Karpas-422 (cell line): ENCODE data around the gene ZSCAN1. TPM values are rescaled to one million over a fixed set of nuclear protein-coding genes. Genes with fewer than 3 reads are reported as not detected.

ENCODE experiments used
- DNase-seq: peaks from one replicate; pipeline ENCODE4 v3.0.0-alpha.2; 2015
- H2AFZ ChIP-seq: fragments of 200-600 bp; sonication (generic); 2 replicates; pipeline ENCODE4 v1.6.1; 2014; ENCODE audit warnings: antibody characterized with exemption, low read length, mixed read lengths
- H3K27ac ChIP-seq: fragments of 200-600 bp; sonication (generic); 2 replicates; pipeline ENCODE4 v1.5.1; 2014; ENCODE audit warnings: mild to moderate bottlenecking, low read length, moderate library complexity
- H3K27me3 ChIP-seq: fragments of 200-600 bp; sonication (generic); 2 replicates; pipeline ENCODE4 v1.6.1; 2014; ENCODE audit warnings: low read length, mixed read lengths
- H3K36me3 ChIP-seq: fragments of 200-600 bp; sonication (generic); 2 replicates; pipeline ENCODE4 v1.6.1; 2014; ENCODE audit warnings: low read length, mixed read lengths; ENCODE audit not compliant: insufficient read depth
- H3K4me1 ChIP-seq: fragments of 200-600 bp; sonication (generic); 2 replicates; pipeline ENCODE4 v1.6.1; 2014; ENCODE audit warnings: mild to moderate bottlenecking, low read length, mixed read lengths
- H3K4me2 ChIP-seq: fragments of 200-600 bp; sonication (generic); 2 replicates; pipeline ENCODE4 v1.6.1; 2014; ENCODE audit warnings: low read length, low read depth, mild to moderate bottlenecking; ENCODE audit not compliant: poor library complexity, severe bottlenecking
- H3K4me3 ChIP-seq: fragments of 200-600 bp; sonication (generic); 2 replicates; pipeline ENCODE4 v1.5.1; 2014; ENCODE audit warnings: mild to moderate bottlenecking, antibody characterized with exemption, low read length, mixed read lengths
- H3K79me2 ChIP-seq: fragments of 200-600 bp; sonication (generic); 2 replicates; pipeline ENCODE4 v1.6.1; 2014; ENCODE audit warnings: mild to moderate bottlenecking, low read length, mixed read lengths
- H3K9ac ChIP-seq: fragments of 200-600 bp; sonication (generic); 2 replicates; pipeline ENCODE4 v1.6.0; 2014; ENCODE audit warnings: low read length
- H3K9me2 ChIP-seq: fragments of 200-600 bp; sonication (generic), shearing (Covaris generic); replicated peaks from 2 replicates; pipeline ENCODE4 v1.6.0; 2014; ENCODE audit warnings: mild to moderate bottlenecking, low read length, moderate library complexity; ENCODE audit not compliant: insufficient read depth
- H3K9me3 ChIP-seq: fragments of 300-700, 200-600 bp; sonication (generic); 2 replicates; pipeline ENCODE4 v1.6.1; 2014; ENCODE audit warnings: low read length, mixed read lengths
- H4K20me1 ChIP-seq: fragments of 200-600 bp; sonication (generic); 2 replicates; pipeline ENCODE4 v1.6.1; 2014; ENCODE audit warnings: mild to moderate bottlenecking, antibody characterized with exemption, low read length, low read depth; ENCODE audit not compliant: insufficient read depth
- total RNA-seq: library from RNA; depleted of rRNA; stranded (reverse); fragments of >200 nt; shearing (Covaris generic); gene quantifications from 2 replicates; pipeline ENCODE4 v1.2.3, GENCODE V29; 2014; ENCODE audit warnings: low replicate concordance

ZSCAN1 gene
- total RNA-seq, 1 experiment from 2014 or later = not detected

DNA sequence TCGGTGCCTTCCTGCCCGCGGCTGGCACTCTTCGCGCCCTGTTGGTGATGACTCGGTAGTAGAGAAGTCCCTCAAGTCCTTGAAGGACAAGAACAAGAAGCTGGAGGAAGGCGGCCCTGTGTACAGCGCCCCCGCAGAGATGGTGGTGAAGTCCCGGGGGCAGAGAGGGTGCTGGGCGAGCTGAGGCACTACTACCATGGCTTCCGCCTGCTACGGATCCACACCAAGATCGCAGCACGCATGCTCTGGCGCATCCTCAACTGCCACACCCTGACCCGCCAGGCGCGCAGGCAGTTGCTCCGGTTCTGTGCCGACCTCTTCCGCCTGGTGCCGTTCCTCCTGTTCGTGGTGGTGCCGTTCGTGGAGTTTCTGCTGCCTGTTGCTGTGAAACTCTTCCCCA lies 11.1 kb downstream of the ZSCAN1 start:
- no peaks in the 10 kb centered on the region for H3K4me1 ChIP-seq
- H3K4me2 ChIP-seq = no peak overlapping the region
- H3K9me3 ChIP-seq = peaks cover 44% of the 10 kb centered on the region
- no peak overlapping the region for H3K9ac ChIP-seq
- no peaks in the 10 kb centered on the region for H3K79me2 ChIP-seq
- no peaks in the 10 kb centered on the region for H3K36me3 ChIP-seq
- H3K27me3 ChIP-seq = no peaks in the 10 kb centered on the region; the same call in 1 of the 2 replicates
- H2AFZ ChIP-seq = no peak overlapping the region
- no peaks in the 10 kb centered on the region for H3K9me2 ChIP-seq
- no peak for DNase-seq
- H4K20me1 ChIP-seq = no peaks in the 10 kb centered on the region
- H3K27ac ChIP-seq = no peak overlapping the region
- no peak overlapping the region for H3K4me3 ChIP-seq

DNA sequence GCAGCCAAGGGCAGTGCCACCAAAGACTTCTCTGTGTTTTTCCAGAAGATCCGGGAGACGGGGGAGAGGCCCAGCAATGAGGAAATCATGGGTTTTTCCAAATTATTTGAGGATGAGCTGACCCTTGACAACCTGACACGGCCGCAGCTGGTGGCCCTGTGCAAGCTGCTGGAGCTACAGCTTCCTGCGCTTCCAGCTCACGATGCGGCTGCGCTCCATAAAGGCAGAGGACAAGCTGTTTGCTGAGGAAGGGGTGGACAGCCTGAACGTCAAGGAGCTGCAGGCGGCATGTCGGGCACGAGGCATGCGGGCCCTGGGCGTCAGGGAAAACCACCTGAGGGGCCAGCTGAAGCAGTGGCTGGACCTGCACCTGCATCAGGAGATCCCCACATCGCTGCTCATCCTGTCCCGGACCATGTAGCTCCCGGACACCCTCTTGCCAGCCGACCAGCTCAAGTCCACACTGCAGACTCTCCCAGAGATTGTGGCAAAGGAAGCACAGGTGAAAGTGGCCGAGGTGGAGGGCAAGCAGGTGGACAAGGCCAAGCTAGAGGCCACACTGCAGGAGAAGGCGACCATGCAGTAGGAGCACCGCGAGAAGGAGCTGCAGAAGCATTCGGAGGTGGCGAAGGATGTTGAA lies 11.7 kb downstream of the ZSCAN1 start:
- no peak overlapping the region for H3K27ac ChIP-seq
- no peak overlapping the region for H2AFZ ChIP-seq
- H3K9ac ChIP-seq = no peak overlapping the region
- no peaks in the 10 kb centered on the region for H3K36me3 ChIP-seq
- H3K4me3 ChIP-seq = no peak overlapping the region
- no peaks in the 10 kb centered on the region; the same call in 1 of the 2 replicates for H3K27me3 ChIP-seq
- peaks cover 41% of the 10 kb centered on the region for H3K9me3 ChIP-seq
- no peaks in the 10 kb centered on the region for H3K4me1 ChIP-seq
- no peaks in the 10 kb centered on the region for H4K20me1 ChIP-seq
- H3K9me2 ChIP-seq = no peaks in the 10 kb centered on the region
- no peaks in the 10 kb centered on the region for H3K79me2 ChIP-seq
- H3K4me2 ChIP-seq = no peak overlapping the region
- no peak for DNase-seq

DNA sequence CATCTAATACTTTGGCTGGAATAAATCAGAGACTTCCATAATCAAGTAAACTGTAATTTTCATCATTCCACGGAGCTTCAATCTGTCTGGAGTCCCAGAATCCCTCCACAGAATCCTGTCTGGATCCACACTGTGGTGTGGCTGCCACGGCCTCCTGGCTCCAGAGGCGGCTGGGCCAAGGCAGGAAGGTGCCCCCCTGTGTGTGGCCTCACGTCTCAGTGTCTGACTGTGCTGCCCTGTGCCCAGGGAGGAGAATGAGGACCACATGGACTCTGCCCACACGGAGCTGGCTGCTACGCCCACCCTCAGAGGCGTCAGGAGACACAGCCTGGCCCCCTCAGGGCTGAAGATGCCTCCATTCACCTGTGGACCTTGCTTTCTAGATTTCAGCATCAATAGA lies 13.0 kb downstream of the ZSCAN1 start:
- Histone ChIP-seq H2AFZ (no peak overlapping the region), H3K27me3 (no peaks in the 10 kb centered on the region; the same call in 1 of the 2 replicates), H3K4me3 (no peak overlapping the region), H3K9me3 (peaks cover 36% of the 10 kb centered on the region), H3K9me2 (no peaks in the 10 kb centered on the region), H3K4me2 (no peak overlapping the region), H3K4me1 (no peaks in the 10 kb centered on the region), H3K36me3 (no peaks in the 10 kb centered on the region; the same call in 1 of the 2 replicates), H3K79me2 (no peaks in the 10 kb centered on the region), H3K27ac (no peak overlapping the region), H4K20me1 (no peaks in the 10 kb centered on the region), H3K9ac (no peak overlapping the region)
- no peak for DNase-seq

DNA sequence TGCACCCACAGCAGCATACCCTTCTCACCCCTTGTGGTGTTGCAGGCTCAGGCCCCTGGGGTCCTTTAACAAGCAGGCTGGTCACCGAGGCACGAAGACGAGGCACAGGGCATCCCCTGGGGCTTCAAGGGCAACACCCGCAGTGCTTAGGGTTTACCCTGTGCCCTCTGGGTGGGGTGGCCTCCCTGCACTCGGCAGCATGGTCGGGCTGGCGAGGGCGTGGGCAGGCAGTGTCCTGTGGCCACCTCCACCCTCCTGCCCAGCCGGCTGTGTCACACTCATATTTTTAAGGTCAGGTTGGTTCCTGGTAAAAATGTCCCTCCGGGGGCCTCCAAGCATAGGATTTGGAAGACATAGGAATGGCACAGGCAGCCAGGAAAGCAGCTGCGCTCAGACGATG lies 13.8 kb downstream of the ZSCAN1 start:
- H3K4me2 ChIP-seq = no peak overlapping the region
- no peak for DNase-seq
- no peaks in the 10 kb centered on the region; the same call in 1 of the 2 replicates for H3K36me3 ChIP-seq
- no peaks in the 10 kb centered on the region for H3K4me1 ChIP-seq
- no peaks in the 10 kb centered on the region for H3K79me2 ChIP-seq
- H3K9ac ChIP-seq = no peak overlapping the region
- no peaks in the 10 kb centered on the region; the same call in 1 of the 2 replicates for H3K27me3 ChIP-seq
- H3K9me2 ChIP-seq = no peaks in the 10 kb centered on the region
- no peaks in the 10 kb centered on the region for H4K20me1 ChIP-seq
- H3K9me3 ChIP-seq = peaks cover 43% of the 10 kb centered on the region
- no peak overlapping the region for H2AFZ ChIP-seq
- H3K4me3 ChIP-seq = no peak overlapping the region
- no peak overlapping the region for H3K27ac ChIP-seq

DNA sequence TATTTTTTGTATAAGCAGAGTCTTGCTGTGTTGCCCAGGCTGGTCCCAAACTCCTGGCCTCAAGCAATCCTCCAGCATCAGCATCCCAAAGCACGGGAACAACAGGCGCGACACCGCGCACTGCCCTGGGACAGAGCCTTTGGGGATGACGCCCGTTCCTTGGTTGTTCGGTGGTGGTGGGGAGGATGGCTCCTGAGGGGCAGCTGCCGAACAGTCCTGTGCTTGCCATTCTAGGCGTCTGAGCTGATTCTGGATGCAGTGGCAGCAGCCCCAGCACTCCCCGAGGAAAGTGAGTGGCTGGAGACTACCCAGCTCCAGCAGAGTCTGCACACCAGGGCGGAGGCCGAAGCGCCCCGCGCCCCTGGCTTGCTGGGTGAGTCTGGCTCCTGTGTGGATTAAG lies 18.4 kb downstream of the ZSCAN1 start:
- H3K36me3 ChIP-seq = no peaks in the 10 kb centered on the region; the same call in 1 of the 2 replicates
- no peak overlapping the region for H3K27ac ChIP-seq
- H3K9me3 ChIP-seq = peaks cover 34% of the 10 kb centered on the region
- no peaks in the 10 kb centered on the region for H4K20me1 ChIP-seq
- no peaks in the 10 kb centered on the region; the same call in 1 of the 2 replicates for H3K27me3 ChIP-seq
- no peak overlapping the region for H3K9ac ChIP-seq
- no peaks in the 10 kb centered on the region for H3K4me1 ChIP-seq
- no peaks in the 10 kb centered on the region for H3K9me2 ChIP-seq
- no peak overlapping the region for H3K4me3 ChIP-seq
- no peak for DNase-seq
- H3K79me2 ChIP-seq = no peaks in the 10 kb centered on the region
- no peak overlapping the region for H3K4me2 ChIP-seq
- no peak overlapping the region for H2AFZ ChIP-seq

DNA sequence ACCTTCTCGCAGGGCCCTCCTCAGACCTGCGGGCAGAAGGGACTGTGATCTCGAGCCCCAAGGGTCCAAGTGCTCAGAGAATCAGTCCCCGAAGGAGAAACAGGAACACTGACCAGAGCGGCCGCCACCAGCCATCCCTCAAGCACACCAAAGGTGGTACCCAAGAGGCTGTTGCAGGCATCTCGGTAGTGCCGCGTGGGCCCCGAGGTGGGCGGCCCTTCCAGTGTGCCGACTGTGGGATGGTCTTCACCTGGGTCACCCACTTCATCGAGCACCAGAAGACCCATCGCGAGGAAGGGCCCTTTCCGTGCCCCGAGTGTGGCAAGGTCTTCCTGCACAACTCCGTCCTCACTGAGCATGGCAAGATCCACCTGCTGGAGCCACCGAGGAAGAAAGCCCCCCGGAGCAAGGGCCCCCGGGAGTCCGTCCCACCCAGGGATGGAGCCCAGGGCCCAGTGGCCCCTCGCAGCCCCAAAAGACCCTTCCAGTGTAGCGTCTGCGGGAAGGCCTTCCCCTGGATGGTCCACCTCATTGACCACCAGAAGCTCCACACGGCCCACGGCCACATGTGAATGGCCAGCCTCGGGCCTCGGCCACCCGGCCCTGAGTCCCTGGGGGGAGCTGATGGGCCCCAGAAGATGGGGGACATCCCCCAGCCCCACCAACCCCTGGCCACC lies 19.8 kb downstream of the ZSCAN1 start:
- Histone ChIP-seq H3K4me2 (no peak overlapping the region), H3K4me1 (no peaks in the 10 kb centered on the region), H3K36me3 (no peaks in the 10 kb centered on the region; the same call in 1 of the 2 replicates), H3K9me2 (no peaks in the 10 kb centered on the region), H4K20me1 (no peaks in the 10 kb centered on the region), H3K79me2 (no peaks in the 10 kb centered on the region), H3K27ac (no peak overlapping the region), H3K4me3 (no peak overlapping the region), H3K27me3 (no peaks in the 10 kb centered on the region; the same call in 1 of the 2 replicates), H3K9me3 (peaks cover 34% of the 10 kb centered on the region), H2AFZ (no peak overlapping the region), H3K9ac (no peak overlapping the region)
- no peak for DNase-seq

DNA sequence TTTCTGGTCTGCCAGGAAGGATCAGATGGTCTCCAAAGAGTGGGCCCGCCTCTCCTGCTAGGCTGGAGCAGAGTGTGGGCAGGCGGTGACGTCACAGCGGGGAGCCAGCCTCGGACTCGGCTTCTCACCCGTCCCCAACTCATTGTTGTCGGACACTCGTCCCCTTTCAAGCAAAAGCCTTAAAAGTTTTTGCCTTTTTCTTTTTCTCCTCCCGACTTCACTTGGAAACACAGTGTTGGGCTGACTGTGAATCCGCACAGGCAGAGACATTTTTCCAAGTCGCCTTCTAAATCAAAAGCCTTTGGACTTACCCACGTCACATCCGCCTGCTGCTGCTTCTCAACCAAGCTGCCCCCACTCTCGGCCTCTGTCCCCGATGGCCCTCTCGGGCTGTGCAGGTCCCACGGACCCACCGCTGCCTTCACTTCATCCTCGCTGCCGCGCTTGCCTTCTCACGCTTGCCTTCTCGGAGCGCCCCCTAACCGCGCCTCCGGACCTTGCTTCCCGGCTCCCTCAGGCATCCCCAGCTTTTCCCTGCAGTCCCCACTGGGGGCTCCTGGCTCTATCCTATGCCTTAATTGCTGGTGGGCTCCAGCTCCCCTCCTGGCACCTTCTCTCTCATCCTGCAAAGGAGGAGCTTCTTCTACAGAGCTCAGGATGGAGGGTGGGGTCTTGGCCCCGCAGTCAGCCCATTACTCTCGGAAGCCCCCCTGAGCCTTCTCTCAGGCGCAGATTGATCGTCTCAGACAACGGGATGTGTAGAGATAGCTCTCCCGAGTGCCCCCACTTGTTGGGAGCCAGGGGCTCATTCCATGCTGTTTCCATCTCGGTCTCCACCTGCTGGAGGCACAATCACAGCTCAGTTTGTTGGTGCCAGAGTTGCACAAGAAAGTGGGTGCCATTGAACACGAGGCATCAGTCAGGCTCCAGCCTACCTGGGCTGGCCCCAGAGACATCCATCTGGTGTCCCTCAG lies 21.4 kb downstream of the ZSCAN1 start:
- Histone ChIP-seq H3K79me2 (no peaks in the 10 kb centered on the region), H3K36me3 (no peaks in the 10 kb centered on the region; the same call in 1 of the 2 replicates), H3K27ac (no peak overlapping the region), H3K4me2 (no peak overlapping the region), H3K4me3 (no peak overlapping the region), H4K20me1 (no peaks in the 10 kb centered on the region), H3K9ac (no peak overlapping the region), H3K4me1 (no peaks in the 10 kb centered on the region), H3K27me3 (no peaks in the 10 kb centered on the region), H3K9me3 (peaks cover 33% of the 10 kb centered on the region), H3K9me2 (no peaks in the 10 kb centered on the region), H2AFZ (no peak overlapping the region)
- DNase-seq = no peak

DNA sequence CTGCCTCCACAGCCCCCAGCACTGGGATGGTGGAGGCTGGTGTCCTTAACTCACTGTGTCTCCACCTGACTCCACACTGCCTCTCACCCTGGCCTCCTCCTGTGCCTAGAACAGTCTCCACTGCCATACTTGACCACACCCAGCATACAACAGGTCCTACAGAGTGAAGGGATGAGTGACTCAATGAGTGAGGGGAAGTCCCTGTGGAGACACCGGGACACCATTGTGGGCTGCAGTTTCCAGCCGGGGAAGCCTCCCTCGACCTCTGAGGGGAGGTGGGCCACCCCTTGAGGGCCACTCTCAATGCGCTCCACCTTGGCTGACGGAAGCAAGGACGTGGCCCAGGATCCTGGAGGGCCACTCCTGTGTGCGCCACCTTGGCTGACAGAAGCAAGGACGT lies 22.4 kb downstream of the ZSCAN1 start:
- Histone ChIP-seq H3K36me3 (no peaks in the 10 kb centered on the region; the same call in 1 of the 2 replicates), H3K9me3 (peaks cover 34% of the 10 kb centered on the region)
- DNase-seq = no peak

More for the DNA sequence above, 22.4 kb downstream of the ZSCAN1 start:
- Histone ChIP-seq H4K20me1 (no peaks in the 10 kb centered on the region), H2AFZ (no peak overlapping the region), H3K4me3 (no peak overlapping the region), H3K27ac (no peak overlapping the region), H3K4me2 (no peak overlapping the region), H3K27me3 (no peaks in the 10 kb centered on the region), H3K9ac (no peak overlapping the region), H3K9me2 (no peaks in the 10 kb centered on the region), H3K79me2 (no peaks in the 10 kb centered on the region), H3K4me1 (no peaks in the 10 kb centered on the region)
